ENCODE results near the gene SHANK2. TPM values are rescaled to one million over a fixed set of nuclear protein-coding genes. Genes with fewer than 3 reads are reported as not detected.

The SHANK2 gene
- total and polyA plus RNA-seq, 10 of the 15 experiments (the other 5 are each of a cell fraction or from before 2014, with no cell fraction given), result 0.01 to 0.31 (median 0.10) TPM; not detected in 5

GRCh38 chr11:71248251-71248570 lies 4.2 kb downstream of the SHANK2 start (continued):
- TF ChIP-seq HSF1 (IDR thresholded peaks at IDR 0.05; ENCODE audit: low read depth, low read length) (no peak), BMI1 (IDR thresholded peaks at IDR 0.05; ENCODE audit: borderline replicate concordance) (no peak), JUND (IDR thresholded peaks at IDR 0.05; ENCODE audit: low read depth, low read length) (no peak), ZSCAN29 (IDR thresholded peaks at IDR 0.05) (no peak), TCF12 (IDR thresholded peaks at IDR 0.05; ENCODE audit: low read depth, low read length) (no peak), SKIL (IDR thresholded peaks at IDR 0.05; ENCODE audit: low read depth, poor library complexity, severe bottlenecking) (no peak)

GRCh38 chr11:71247551-71248250 lies 4.7 kb downstream of the SHANK2 start:
- no TSS peak for BruUV-seq (replicated peaks)
- no peak overlapping the region for H3K27ac ChIP-seq (ENCODE audit: control insufficient read depth, insufficient read depth)
- no peak overlapping the region for H2AFZ ChIP-seq (ENCODE audit: control insufficient read depth, low read depth, low read length)
- ChIA-PET SMC1A (ENCODE audit: uncharacterized antibody, unreplicated experiment) (no interaction called here), RAD21 (ENCODE audit: unreplicated experiment) (no interaction called here), POLR2A (no interaction called here), CTCF (no interaction called here)
- in situ Hi-C loops (cut with MboI) (no loop called here), intact Hi-C loops (cut with micrococcal nuclease; ENCODE audit: unreplicated experiment) (no loop called here)
- FAIRE-seq (no peak), DNase-seq (ENCODE audit: low read depth, low spot score) (no peak), ATAC-seq (no peak)
- TF ChIP-seq TBL1XR1 (IDR thresholded peaks at IDR 0.05; ENCODE audit: low read depth, low read length), result no peak
- TF ChIP-seq USF1 (IDR thresholded peaks at IDR 0.05; ENCODE audit: borderline replicate concordance, extremely low read length, insufficient read depth, low read depth, low read length), result no peak
- no peak for TF ChIP-seq TCF3 (IDR thresholded peaks at IDR 0.05; ENCODE audit: borderline replicate concordance, insufficient read depth, low read depth, low read length)
- no peak for TF ChIP-seq POLR2AphosphoS5 (IDR thresholded peaks at IDR 0.05; ENCODE audit: low read length)
- no peak for TF ChIP-seq ELK1 (IDR thresholded peaks at IDR 0.05; ENCODE audit: low read depth, low read length)
- TF ChIP-seq POLR2A (IDR thresholded peaks at IDR 0.05; ENCODE audit: low read depth, low read length), result no peak
- TF ChIP-seq SMAD5 (IDR thresholded peaks at IDR 0.05; ENCODE audit: low read depth), result no peak
- TF ChIP-seq ZNF274 (IDR thresholded peaks at IDR 0.05; ENCODE audit: insufficient read depth, insufficient read length), result no peak
- no peak for TF ChIP-seq PAX5 (IDR thresholded peaks at IDR 0.05; ENCODE audit: borderline replicate concordance, low read depth, low read length)
- no peak for TF ChIP-seq HDGF (IDR thresholded peaks at IDR 0.05)
- no peak for TF ChIP-seq STAT3 (IDR thresholded peaks at IDR 0.05; ENCODE audit: low read depth, low read length)
- TF ChIP-seq RFX5 (IDR thresholded peaks at IDR 0.05; ENCODE audit: low read depth, low read length), result no peak
- no peaks in the 10 kb centered on the region for H3K79me2 ChIP-seq (ENCODE audit: control insufficient read depth, insufficient read depth, low read length)
- H3K4me3 ChIP-seq, result no peak overlapping the region
- WGBS (ENCODE audit: insufficient coverage, insufficient replicate concordance, low lambda C conversion rate, missing lambda C conversion rate), result 33% methylated on average over 16 of the region's 16 CpGs
- H3K27me3 ChIP-seq (replicated peaks in 1 of 2; ENCODE audit: control insufficient read depth in 2 of 2, insufficient read depth in 2 of 2, low read length in 1 of 2), result peaks cover 4% of the 10 kb centered on the region in 2 experiments
- H3K36me3 ChIP-seq (ENCODE audit: control insufficient read depth in 2 of 2, insufficient read depth in 2 of 2, low read length in 1 of 2), result no peaks in the 10 kb centered on the region
- H3K9ac ChIP-seq (ENCODE audit: control insufficient read depth, insufficient read depth, low read length), result no peak overlapping the region
- no peaks in the 10 kb centered on the region for H3K4me1 ChIP-seq (ENCODE audit: control insufficient read depth, insufficient read depth, low read length)
- no peaks in the 10 kb centered on the region for H4K20me1 ChIP-seq (ENCODE audit: control insufficient read depth, insufficient read depth)
- no peak overlapping the region for H3K4me2 ChIP-seq (ENCODE audit: control insufficient read depth, insufficient read depth)
- no peaks in the 10 kb centered on the region for H3K9me3 ChIP-seq (replicated peaks; ENCODE audit: control insufficient read depth, insufficient read depth, low read length)

All from GM12878 (cell line).